Mammary epithelial cell (primary cell): ENCODE results near the gene VSIR.

ENCODE experiments used
- EZH2 ChIP-seq: IDR thresholded peaks from 2 replicates; pipeline ENCODE4 v1.6.1; 2012; ENCODE audit warnings: low read length, inconsistent platforms, borderline replicate concordance
- TF ChIP-seq, protein P1 (sequence below), 2 donors: IDR thresholded peaks in 1 of 2; conservative IDR thresholded peaks in 1 of 2; 2 replicates each; pipeline ENCODE4 v1.5.1; 2011 to 2012; ENCODE audit warnings: inconsistent platforms in 2 of 2, low read length in 2 of 2, mild to moderate bottlenecking in 2 of 2, control low read depth in 1 of 2, low read depth in 1 of 2; ENCODE audit not compliant: insufficient read depth in 1 of 2; ENCODE audit errors: extremely low read depth in 1 of 2

DNA sequence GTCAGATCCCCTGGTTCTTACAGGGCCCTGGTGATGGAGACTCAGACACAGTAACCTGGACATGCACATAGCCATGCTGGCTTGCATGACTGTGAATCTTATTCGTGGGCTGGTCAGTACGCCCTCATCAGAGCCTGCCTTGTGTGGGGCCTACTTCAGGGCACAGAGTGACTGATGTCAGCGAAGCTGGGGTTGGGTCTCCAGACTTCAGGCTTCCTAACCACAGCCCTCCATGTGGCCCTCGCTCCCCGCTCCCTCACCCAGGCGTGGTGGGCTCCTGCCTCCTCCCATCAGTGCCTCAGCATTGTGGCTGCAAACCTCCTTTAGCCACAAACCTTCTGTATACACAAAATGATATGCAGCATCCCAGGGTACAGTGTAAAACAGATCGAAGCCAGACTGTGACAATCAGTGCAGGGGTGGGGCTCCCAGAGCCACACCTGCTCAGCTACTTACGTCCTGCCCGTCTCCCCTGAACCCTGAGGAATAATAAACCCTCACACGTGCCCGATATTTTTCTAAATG, 46.7 kb downstream of the VSIR start:
- TF ChIP-seq, protein P1, sequence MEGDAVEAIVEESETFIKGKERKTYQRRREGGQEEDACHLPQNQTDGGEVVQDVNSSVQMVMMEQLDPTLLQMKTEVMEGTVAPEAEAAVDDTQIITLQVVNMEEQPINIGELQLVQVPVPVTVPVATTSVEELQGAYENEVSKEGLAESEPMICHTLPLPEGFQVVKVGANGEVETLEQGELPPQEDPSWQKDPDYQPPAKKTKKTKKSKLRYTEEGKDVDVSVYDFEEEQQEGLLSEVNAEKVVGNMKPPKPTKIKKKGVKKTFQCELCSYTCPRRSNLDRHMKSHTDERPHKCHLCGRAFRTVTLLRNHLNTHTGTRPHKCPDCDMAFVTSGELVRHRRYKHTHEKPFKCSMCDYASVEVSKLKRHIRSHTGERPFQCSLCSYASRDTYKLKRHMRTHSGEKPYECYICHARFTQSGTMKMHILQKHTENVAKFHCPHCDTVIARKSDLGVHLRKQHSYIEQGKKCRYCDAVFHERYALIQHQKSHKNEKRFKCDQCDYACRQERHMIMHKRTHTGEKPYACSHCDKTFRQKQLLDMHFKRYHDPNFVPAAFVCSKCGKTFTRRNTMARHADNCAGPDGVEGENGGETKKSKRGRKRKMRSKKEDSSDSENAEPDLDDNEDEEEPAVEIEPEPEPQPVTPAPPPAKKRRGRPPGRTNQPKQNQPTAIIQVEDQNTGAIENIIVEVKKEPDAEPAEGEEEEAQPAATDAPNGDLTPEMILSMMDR (conservative IDR thresholded peaks at IDR 0.05 in 1 of 2, IDR thresholded peaks at IDR 0.05 in 1 of 2; ENCODE audit: extremely low read depth in 1 of 2, insufficient read depth in 1 of 2, low read depth in 1 of 2, low read length in 2 of 2), result no peak
- no peak for TF ChIP-seq EZH2
